Medulla oblongata (tissue), 1 donor: Measurements from ENCODE around the gene TRIM3.
A peak's percentile ranks its signal among the peaks of the same experiment; 100 is the strongest.

Experiments used
- DNase-seq: peaks from one replicate; pipeline ENCODE4 v3.0.0-alpha.2; 2015; ENCODE audit errors: extremely low spot score

TRIM3 gene

GRCh38 chr11:6480299-6480914 is 6.7 kb upstream of the TRIM3 start:
- no peak for DNase-seq

DNA sequence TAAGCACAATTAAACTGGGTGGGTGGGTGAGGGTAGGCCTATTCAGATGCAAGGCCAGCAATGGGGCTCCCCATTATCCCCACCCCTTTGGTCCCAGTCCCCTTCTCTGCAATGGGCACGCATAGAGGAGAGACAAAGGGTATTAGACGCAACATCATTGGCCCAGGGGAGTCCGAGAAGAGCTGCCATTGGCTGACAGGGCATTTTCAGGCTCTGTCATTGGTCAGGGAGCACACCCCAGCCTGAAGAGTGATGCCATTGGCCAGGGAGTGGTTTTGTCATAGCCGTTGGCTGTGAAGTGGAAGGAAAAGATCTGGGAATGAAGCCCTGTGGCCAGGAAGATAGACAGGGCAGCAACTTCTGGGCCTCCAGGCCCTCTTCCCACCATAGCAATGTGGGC is 2.8 kb upstream of the TRIM3 start:
- DNase-seq, result no peak

GRCh38 chr11:6475936-6476335 is 2.2 kb upstream of the TRIM3 start:
- no peak for DNase-seq

GRCh38 chr11:6474806-6475500 is 1.2 kb upstream of the TRIM3 start:
- no peak for DNase-seq

GRCh38 chr11:6474413-6474792 is 662 bp upstream of the TRIM3 start:
- DNase-seq, result no peak

- DNase-seq, result no peak
Observed at GRCh38 chr11:6472934-6473333, 807 bp downstream of the TRIM3 start.

DNA sequence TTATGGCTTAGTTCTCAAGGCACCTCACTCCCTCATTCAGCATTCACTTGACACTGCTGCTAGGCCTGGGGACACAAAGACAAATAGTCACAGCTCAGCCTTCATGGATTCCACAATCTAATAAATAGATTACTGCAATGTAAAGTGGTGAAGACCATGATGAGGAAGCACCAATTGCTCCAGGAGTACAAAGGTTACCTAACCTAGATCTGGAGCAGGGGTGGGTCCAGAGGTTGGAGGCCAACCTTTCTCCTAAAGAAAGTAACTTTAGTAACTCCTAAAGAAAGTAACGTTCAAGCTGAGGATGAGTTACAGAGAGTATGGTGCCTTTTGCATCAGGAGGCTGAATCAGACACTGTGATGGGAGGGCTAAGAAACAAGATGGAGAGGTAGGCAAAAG is 4.1 kb downstream of the TRIM3 start:
- no peak for DNase-seq

- DNase-seq, result peak; percentile 95
Observed at GRCh38 chr11:6468712-6469495, 4.8 kb downstream of the TRIM3 start.

DNA sequence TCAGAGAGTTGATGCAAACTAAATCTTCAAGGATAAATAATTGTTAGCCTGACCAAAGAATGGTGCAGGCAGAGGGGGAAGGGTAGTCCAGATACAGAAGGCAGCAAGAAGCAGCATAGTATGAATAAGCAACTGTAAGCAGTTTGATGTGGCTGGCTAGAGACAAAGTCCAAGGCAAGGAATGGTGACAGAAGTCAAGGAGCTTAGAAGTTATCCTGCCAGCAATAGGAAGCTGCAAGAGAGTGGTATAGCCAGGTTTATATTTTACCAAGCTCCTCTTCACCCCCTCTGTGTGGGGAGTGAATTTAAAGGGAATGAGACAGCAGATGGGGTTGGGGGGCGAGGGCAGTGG is 14.7 kb downstream of the TRIM3 start:
- DNase-seq, result no peak

DNA sequence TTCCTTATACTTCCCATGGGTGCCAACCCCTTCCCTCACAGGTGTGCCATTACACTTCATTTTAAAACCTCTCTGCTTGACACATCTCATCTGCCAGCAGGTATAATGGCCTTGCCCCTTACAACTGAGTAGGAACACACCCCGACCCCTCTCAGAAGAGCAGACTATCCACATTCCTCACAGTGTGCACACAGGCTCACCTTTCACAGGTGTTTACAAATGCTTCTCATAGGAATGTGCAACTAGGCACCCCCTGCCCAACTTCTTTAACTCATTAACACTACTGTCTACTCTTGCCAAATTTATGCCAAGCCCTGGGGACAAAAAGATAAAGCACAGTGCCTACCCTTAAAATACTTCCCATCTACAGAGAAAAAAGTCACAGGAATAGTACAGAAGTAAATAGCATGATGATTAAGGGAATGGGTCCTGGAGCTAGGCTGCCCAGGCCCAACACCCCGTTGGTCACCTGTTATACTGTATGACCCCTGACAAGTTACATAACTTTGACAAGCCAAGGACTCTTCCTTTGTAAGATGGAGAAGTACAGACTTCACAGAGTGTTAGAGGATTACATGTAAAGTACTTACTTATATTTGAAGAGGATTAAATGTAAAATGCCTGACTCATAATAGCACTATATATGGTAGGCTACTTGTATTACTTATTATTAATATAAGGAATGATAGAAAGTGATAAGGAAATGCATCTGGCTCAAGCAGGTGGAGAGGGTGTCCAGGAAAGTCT is 15.2 kb downstream of the TRIM3 start:
- DNase-seq, result no peak

GRCh38 chr11:6457581-6458320 is 16.0 kb downstream of the TRIM3 start:
- no peak for DNase-seq

GRCh38 chr11:6456361-6457073 is 17.2 kb downstream of the TRIM3 start:
- no peak for DNase-seq

GRCh38 chr11:6455070-6455469 is 18.7 kb downstream of the TRIM3 start:
- DNase-seq, result no peak

DNA sequence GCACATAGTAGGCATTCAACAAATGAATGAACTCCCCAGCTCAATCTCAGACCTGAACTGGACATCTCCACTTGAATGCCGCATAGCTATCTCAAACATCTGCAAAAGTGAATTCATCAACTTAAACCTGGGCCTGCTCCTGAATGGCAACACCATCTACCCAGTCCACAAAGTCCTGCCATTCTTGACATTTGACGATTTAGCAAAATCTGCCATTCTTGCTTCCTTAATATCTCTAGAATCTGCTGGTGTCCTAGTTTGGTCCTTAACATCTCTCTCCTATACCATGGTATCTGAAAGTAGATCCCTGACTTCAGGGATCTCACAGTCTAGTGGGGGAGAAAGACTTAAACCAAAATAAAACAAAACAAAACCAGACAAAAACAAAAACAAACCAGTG is 20.6 kb downstream of the TRIM3 start:
- DNase-seq, result no peak

GRCh38 chr11:6452219-6452618 is 21.5 kb downstream of the TRIM3 start:
- no peak for DNase-seq

DNA sequence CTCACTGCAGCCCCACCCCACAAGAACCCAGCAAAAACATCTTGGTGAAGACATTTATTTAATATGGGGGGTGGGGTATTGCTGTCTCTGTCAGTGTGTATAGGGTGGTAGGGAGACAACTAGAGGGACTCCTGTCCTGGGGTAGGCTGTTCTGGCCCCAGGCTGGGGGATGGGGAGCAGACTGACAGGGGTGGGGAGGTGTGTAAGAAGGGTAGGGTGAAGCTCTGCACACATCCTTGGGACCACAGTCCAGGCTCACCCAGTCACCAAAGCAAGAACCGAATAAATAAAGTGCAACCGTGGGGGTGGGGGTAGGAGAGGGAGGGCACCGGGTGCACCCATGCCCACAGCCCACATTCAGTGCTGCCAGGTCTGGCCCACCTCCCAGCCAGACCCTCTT is 25.2 kb downstream of the TRIM3 start:
- DNase-seq, result no peak

- DNase-seq, result peak; percentile 82
Observed at GRCh38 chr11:6443269-6444003, 30.3 kb downstream of the TRIM3 start.

DNA sequence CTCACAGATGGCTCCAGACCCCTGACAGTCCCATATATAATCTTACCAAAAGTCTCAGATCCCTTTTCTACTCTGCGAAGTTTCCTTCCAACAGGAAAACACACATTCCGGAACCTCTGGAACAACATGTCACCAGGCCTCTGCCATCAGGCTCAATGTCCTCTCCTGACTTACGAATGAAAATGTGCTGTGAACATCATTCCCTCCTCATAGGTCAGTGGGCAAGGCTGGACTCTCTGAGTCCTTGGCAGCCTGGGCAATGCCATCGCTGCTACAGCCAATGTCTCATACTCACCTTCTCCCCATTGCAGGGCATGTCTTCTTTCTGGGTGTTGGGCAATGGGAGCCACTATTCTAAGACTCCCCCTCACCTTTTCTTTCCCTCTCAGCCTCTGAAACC is 31.3 kb downstream of the TRIM3 start:
- DNase-seq, result no peak

GRCh38 chr11:6440906-6441358 is 32.8 kb downstream of the TRIM3 start, which contains the start of gene HPX:
Gene HPX, minus strand, starts transcription at chr11:6440987. Its CDS starts 24 bp downstream, at chr11:6440963.
- no peak for DNase-seq

DNA sequence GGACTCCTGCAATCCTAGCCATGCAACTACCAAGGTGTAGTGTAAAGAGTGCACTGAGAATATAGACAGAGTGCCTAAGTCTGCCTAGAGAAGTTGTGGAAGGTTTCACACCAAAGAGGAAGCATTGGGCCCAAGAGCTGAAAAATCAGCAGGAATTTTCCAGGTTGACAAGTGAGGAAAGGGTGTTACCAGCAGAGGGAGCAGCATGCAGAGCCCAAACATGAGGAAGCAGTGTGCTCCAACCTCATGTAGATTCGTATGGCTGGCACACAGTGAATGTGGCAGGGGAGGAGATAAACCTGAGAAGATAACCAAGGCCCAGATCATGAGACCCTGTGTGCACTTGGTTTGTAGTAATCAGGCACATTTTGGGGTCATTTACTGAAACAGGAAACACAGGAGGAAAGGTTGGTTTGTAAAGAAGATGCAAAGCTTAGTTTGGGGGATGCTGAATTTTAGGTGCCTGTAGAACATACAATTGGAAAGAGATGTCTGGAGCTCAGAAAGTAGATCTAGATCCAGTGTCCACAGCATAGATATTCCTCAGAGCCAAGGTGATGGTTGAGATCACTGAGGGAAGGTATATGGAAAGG is 34.7 kb downstream of the TRIM3 start:
- peak; percentile 74 for DNase-seq
